GM12801 (cell line): ENCODE data around the gene HOMER2.

Experiments
- CTCF ChIP-seq: IDR thresholded peaks from one replicate; pipeline ENCODE4 v1.5.1; 2011; ENCODE audit warnings: control low read depth; ENCODE audit not compliant: insufficient read length; ENCODE audit errors: extremely low read depth

HOMER2 gene

GRCh38 chr15:82916161-82916952 lies 36.2 kb downstream of the HOMER2 start:
- no peak for TF ChIP-seq CTCF

- no peak for TF ChIP-seq CTCF
Observed at GRCh38 chr15:82914396-82914795, 38.1 kb downstream of the HOMER2 start.

GRCh38 chr15:82911458-82911857 lies 41.1 kb downstream of the HOMER2 start:
- TF ChIP-seq CTCF = no peak

GRCh38 chr15:82910721-82911120 lies 41.8 kb downstream of the HOMER2 start:
- TF ChIP-seq CTCF = no peak

GRCh38 chr15:82909080-82909815 lies 43.3 kb downstream of the HOMER2 start:
- no peak for TF ChIP-seq CTCF

GRCh38 chr15:82907350-82907749 lies 45.2 kb downstream of the HOMER2 start:
- no peak for TF ChIP-seq CTCF

- no peak for TF ChIP-seq CTCF
Observed at GRCh38 chr15:82904574-82904973, 47.9 kb downstream of the HOMER2 start.
